Measurements from ENCODE around the gene REN. TPM values are rescaled to one million over a fixed set of nuclear protein-coding genes. Genes with fewer than 3 reads are reported as not detected.

The REN gene
- total and polyA plus RNA-seq, 2 of the 13 experiments (the other 11 are each of a cell fraction or from before 2014, with no cell fraction given) = not detected

DNA sequence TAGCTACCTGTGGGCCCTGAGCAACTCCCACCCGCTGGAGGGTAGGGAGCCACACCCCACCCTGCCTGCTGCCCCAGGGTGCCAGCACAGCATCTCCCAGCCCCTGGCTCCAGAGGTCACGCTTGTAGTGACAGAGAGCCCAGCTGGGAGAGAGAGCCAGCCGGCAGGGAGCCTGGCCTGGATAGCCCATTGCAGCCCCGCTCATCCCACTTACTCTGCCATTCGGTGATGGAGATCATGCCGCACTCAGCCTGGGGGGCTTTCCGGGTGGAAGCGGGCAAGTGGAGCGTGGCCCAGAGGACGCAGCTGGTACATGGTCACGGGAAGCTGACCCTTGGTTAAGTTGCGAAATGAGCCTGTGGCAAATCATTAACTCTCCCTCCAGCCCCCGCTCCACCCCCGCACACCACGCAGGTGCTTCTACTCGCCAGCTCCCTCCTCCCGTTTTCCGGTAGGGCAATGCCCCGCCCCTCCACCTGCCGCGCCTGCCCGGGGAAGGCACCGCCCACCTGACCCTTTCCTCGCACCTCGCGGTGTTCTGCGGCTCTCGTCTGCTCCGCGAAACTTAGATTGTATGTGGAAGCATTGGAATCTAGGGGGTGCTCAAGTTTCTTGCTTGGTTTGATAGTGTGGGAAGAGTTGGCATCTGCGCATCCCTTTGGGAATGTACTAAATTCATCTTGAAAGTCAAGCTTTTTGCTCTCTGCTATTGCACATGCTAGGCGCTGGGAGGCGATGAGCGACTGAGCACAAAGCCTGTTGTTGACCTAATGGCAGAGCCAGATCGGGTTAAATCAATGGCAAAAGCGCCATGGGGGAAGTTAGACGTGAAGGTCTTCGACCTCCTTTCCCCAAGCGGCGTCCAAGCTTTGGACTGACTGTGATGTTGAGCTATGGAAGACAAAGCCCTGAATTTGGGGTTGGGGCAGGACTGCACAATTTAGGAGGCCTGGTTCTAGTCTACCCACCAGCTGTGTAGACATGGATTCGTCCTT lies 47.8 kb upstream of the REN start, which contains the start of gene GOLT1A (continued):
- TF ChIP-seq, protein P1, sequence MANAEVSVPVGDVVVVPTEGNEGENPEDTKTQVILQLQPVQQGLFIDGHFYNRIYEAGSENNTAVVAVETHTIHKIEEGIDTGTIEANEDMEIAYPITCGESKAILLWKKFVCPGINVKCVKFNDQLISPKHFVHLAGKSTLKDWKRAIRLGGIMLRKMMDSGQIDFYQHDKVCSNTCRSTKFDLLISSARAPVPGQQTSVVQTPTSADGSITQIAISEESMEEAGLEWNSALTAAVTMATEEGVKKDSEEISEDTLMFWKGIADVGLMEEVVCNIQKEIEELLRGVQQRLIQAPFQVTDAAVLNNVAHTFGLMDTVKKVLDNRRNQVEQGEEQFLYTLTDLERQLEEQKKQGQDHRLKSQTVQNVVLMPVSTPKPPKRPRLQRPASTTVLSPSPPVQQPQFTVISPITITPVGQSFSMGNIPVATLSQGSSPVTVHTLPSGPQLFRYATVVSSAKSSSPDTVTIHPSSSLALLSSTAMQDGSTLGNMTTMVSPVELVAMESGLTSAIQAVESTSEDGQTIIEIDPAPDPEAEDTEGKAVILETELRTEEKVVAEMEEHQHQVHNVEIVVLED (CRISPR knock-in tag; IDR thresholded peaks at IDR 0.05; ENCODE audit: borderline replicate concordance) = peak; percentile 70; the same call in 1 of the 2 replicates
- peak; percentile 84 for TF ChIP-seq ZNF292 (CRISPR knock-in tag; IDR thresholded peaks at IDR 0.05; ENCODE audit: borderline replicate concordance, low read depth)
- no peak; the same call in 1 of the 2 replicates for TF ChIP-seq SIN3A (IDR thresholded peaks at IDR 0.05; ENCODE audit: borderline replicate concordance, low read depth, low read length)
- peak; percentile 91; the same call in 1 of the 2 replicates for TF ChIP-seq MAF1 (CRISPR knock-in tag; IDR thresholded peaks at IDR 0.05; ENCODE audit: borderline replicate concordance)
- TF ChIP-seq ZNF230 (CRISPR knock-in tag; IDR thresholded peaks at IDR 0.05) = peak; percentile 88
- TF ChIP-seq, protein P2, sequence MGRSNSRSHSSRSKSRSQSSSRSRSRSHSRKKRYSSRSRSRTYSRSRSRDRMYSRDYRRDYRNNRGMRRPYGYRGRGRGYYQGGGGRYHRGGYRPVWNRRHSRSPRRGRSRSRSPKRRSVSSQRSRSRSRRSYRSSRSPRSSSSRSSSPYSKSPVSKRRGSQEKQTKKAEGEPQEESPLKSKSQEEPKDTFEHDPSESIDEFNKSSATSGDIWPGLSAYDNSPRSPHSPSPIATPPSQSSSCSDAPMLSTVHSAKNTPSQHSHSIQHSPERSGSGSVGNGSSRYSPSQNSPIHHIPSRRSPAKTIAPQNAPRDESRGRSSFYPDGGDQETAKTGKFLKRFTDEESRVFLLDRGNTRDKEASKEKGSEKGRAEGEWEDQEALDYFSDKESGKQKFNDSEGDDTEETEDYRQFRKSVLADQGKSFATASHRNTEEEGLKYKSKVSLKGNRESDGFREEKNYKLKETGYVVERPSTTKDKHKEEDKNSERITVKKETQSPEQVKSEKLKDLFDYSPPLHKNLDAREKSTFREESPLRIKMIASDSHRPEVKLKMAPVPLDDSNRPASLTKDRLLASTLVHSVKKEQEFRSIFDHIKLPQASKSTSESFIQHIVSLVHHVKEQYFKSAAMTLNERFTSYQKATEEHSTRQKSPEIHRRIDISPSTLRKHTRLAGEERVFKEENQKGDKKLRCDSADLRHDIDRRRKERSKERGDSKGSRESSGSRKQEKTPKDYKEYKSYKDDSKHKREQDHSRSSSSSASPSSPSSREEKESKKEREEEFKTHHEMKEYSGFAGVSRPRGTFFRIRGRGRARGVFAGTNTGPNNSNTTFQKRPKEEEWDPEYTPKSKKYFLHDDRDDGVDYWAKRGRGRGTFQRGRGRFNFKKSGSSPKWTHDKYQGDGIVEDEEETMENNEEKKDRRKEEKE (IDR thresholded peaks at IDR 0.05) = no peak
- TF ChIP-seq MAZ (IDR thresholded peaks at IDR 0.05; ENCODE audit: borderline replicate concordance, low read depth, low read length) = peak; percentile 79
- TF ChIP-seq MAZ (CRISPR knock-in tag; IDR thresholded peaks at IDR 0.05; ENCODE audit: low read depth) = peak; percentile 97
- TF ChIP-seq, protein P3, sequence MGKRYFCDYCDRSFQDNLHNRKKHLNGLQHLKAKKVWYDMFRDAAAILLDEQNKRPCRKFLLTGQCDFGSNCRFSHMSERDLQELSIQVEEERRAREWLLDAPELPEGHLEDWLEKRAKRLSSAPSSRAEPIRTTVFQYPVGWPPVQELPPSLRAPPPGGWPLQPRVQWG (CRISPR knock-in tag; IDR thresholded peaks at IDR 0.05; ENCODE audit: borderline replicate concordance, low read depth) = no peak
- TF ChIP-seq, protein P4, sequence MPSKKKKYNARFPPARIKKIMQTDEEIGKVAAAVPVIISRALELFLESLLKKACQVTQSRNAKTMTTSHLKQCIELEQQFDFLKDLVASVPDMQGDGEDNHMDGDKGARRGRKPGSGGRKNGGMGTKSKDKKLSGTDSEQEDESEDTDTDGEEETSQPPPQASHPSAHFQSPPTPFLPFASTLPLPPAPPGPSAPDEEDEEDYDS (CRISPR knock-in tag; IDR thresholded peaks at IDR 0.05) = peak; percentile 71
- TF ChIP-seq RCOR2 (CRISPR knock-in tag; IDR thresholded peaks at IDR 0.05) = peak; percentile 41; the same call in 1 of the 2 replicates
- TF ChIP-seq ZNF569 (CRISPR knock-in tag; IDR thresholded peaks at IDR 0.05; ENCODE audit: borderline replicate concordance) = peak; percentile 67; the same call in 1 of the 2 replicates
- TF ChIP-seq ZNF383 (CRISPR knock-in tag; IDR thresholded peaks at IDR 0.05; ENCODE audit: borderline replicate concordance) = peak; percentile 93; the same call in 1 of the 2 replicates
- TF ChIP-seq SAFB2 (CRISPR knock-in tag; IDR thresholded peaks at IDR 0.05; ENCODE audit: borderline replicate concordance, low read depth) = peak; percentile 80; the same call in 1 of the 2 replicates
- TF ChIP-seq, protein P5, sequence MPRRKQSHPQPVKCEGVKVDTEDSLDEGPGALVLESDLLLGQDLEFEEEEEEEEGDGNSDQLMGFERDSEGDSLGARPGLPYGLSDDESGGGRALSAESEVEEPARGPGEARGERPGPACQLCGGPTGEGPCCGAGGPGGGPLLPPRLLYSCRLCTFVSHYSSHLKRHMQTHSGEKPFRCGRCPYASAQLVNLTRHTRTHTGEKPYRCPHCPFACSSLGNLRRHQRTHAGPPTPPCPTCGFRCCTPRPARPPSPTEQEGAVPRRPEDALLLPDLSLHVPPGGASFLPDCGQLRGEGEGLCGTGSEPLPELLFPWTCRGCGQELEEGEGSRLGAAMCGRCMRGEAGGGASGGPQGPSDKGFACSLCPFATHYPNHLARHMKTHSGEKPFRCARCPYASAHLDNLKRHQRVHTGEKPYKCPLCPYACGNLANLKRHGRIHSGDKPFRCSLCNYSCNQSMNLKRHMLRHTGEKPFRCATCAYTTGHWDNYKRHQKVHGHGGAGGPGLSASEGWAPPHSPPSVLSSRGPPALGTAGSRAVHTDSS (CRISPR knock-in tag; conservative IDR thresholded peaks at IDR 0.05) = no peak
- TF ChIP-seq ZFP36L1 (CRISPR knock-in tag; IDR thresholded peaks at IDR 0.05) = peak; percentile 89
- no peak for TF ChIP-seq NFATC3 (CRISPR knock-in tag; IDR thresholded peaks at IDR 0.05)

All from HepG2 (cell line).